Neural cell (in vitro differentiated cells): ENCODE results near the gene OR4D11. TPM values are rescaled to one million over a fixed set of nuclear protein-coding genes. Genes with fewer than 3 reads are reported as not detected.
"Not testable (repeated sequence)": the region's sequence is repeated elsewhere in the genome, so short reads cannot be mapped to it uniquely, and the experiment has no call there.

Experiments used
- H2AFZ ChIP-seq: fragments of 200-600, 300-800 bp; sonication (generic), shearing (Covaris generic); 2 replicates; pipeline ENCODE4 v1.6.0; 2014; ENCODE audit warnings: low read depth, mild to moderate bottlenecking, antibody characterized with exemption, low read length, moderate library complexity
- H3F3A ChIP-seq: fragments of 200-600 bp; shearing (Covaris generic); 2 replicates; pipeline ENCODE4 v1.6.1; 2016; ENCODE audit warnings: mild to moderate bottlenecking, moderate library complexity, mixed read lengths, antibody characterized with exemption, low read length; ENCODE audit not compliant: insufficient read depth, poor library complexity, severe bottlenecking
- H3K27ac ChIP-seq: fragments of 200-600, 300-800 bp; sonication (generic), shearing (Covaris generic); 2 replicates; pipeline ENCODE4 v1.5.1; 2014; ENCODE audit warnings: mild to moderate bottlenecking, low read length, moderate library complexity
- H3K27me3 ChIP-seq: fragments of 300-800, 200-600 bp; sonication (generic), shearing (Covaris generic); 2 replicates; pipeline ENCODE4 v1.6.0; 2014; ENCODE audit warnings: mild to moderate bottlenecking, low read depth, low read length, moderate library complexity; ENCODE audit not compliant: insufficient read depth
- H3K36me3 ChIP-seq: fragments of 300-800, 200-600 bp; sonication (generic), shearing (Covaris generic); 2 replicates; pipeline ENCODE4 v1.5.1; 2014; ENCODE audit warnings: mild to moderate bottlenecking, antibody characterized with exemption, low read length, moderate library complexity; ENCODE audit not compliant: insufficient read depth
- H3K4me2 ChIP-seq: fragments of 300-800, 200-600 bp; sonication (generic), shearing (Covaris generic); 2 replicates; pipeline ENCODE4 v1.6.0; 2014; ENCODE audit warnings: mild to moderate bottlenecking, low read length
- H3K4me3 ChIP-seq: fragments of 300-800, 200-600 bp; sonication (generic), shearing (Covaris generic); 2 replicates; pipeline ENCODE4 v1.5.1; 2014; ENCODE audit warnings: mild to moderate bottlenecking, low read length, moderate library complexity
- H3K79me2 ChIP-seq: fragments of 200-600 bp; shearing (Covaris generic); replicated peaks from 2 replicates; pipeline ENCODE4 v1.6.0; 2014; ENCODE audit warnings: mild to moderate bottlenecking, low read length, moderate library complexity; ENCODE audit not compliant: insufficient read depth
- H3K9ac ChIP-seq: fragments of 300-800, 200-600 bp; sonication (generic), shearing (Covaris generic); 2 replicates; pipeline ENCODE4 v1.6.1; 2016; ENCODE audit warnings: mild to moderate bottlenecking, low read length, mixed read lengths
- H3K9me2 ChIP-seq: fragments of 200-600 bp; shearing (Covaris generic); 2 replicates; pipeline ENCODE4 v1.6.1; 2016; ENCODE audit warnings: mild to moderate bottlenecking, low read length, mixed read lengths; ENCODE audit not compliant: insufficient read depth
- H3K9me3 ChIP-seq: fragments of 200-600, 300-800 bp; sonication (generic), shearing (Covaris generic); 2 replicates; pipeline ENCODE4 v1.6.1; 2016; ENCODE audit warnings: mild to moderate bottlenecking, mixed run types, low read length, moderate library complexity, mixed read lengths
- H4K20me1 ChIP-seq: fragments of 200-600 bp; shearing (Covaris generic); 2 replicates; pipeline ENCODE4 v1.6.1; 2016; ENCODE audit warnings: mild to moderate bottlenecking, mixed run types; ENCODE audit not compliant: insufficient read depth
- CTCF ChIP-seq: fragments of 450-650 bp; IDR thresholded peaks from 2 replicates; pipeline ENCODE4 v1.5.1; 2014; ENCODE audit warnings: antibody characterized with exemption, mild to moderate bottlenecking, moderate library complexity; ENCODE audit not compliant: poor library complexity, severe bottlenecking
- EP300 ChIP-seq: fragments of 450-650 bp; conservative IDR thresholded peaks from 2 replicates; pipeline ENCODE4 v1.6.1; 2014; ENCODE audit warnings: antibody characterized with exemption, mild to moderate bottlenecking, moderate library complexity; ENCODE audit not compliant: poor library complexity, severe bottlenecking
- EZH2 ChIP-seq: fragments of 200-600, 300-800 bp; shearing (Covaris generic), sonication (generic); IDR thresholded peaks from 2 replicates; pipeline ENCODE4 v1.6.1; 2014; ENCODE audit warnings: antibody characterized with exemption, low read length, borderline replicate concordance, mild to moderate bottlenecking; ENCODE audit not compliant: insufficient read depth, poor library complexity, severe bottlenecking
- MXI1 ChIP-seq: fragments of 450-650 bp; conservative IDR thresholded peaks from 2 replicates; pipeline ENCODE4 v1.6.1; 2014; ENCODE audit warnings: antibody characterized with exemption, mild to moderate bottlenecking; ENCODE audit not compliant: poor library complexity, severe bottlenecking
- POLR2AphosphoS5 ChIP-seq: IDR thresholded peaks from 2 replicates; pipeline ENCODE4 v1.6.1; 2012
- RAD21 ChIP-seq: fragments of 450-650 bp; conservative IDR thresholded peaks from 2 replicates; pipeline ENCODE4 v1.6.1; 2014; ENCODE audit warnings: antibody characterized with exemption, mild to moderate bottlenecking, moderate library complexity
- REST ChIP-seq: IDR thresholded peaks from 2 replicates; pipeline ENCODE4 v1.6.1; 2012; ENCODE audit warnings: borderline replicate concordance
- SMC3 ChIP-seq: fragments of 450-650 bp; conservative IDR thresholded peaks from 2 replicates; pipeline ENCODE4 v1.6.1; 2014; ENCODE audit warnings: antibody characterized with exemption, mild to moderate bottlenecking, moderate library complexity; ENCODE audit not compliant: poor library complexity
- TAF1 ChIP-seq: IDR thresholded peaks from 2 replicates; pipeline ENCODE4 v1.6.1; 2012; ENCODE audit warnings: low read depth
- polyA plus RNA-seq: library from polyadenylated mRNA; depleted of rRNA; stranded (reverse); fragments of >200 nt; gene quantifications from 2 replicates; pipeline ENCODE4 v1.2.3, GENCODE V29; 2014

The OR4D11 gene
- polyA plus RNA-seq, 1 donor from 2014 or later, result not detected

GRCh38 chr11:59542142-59542810, 38.9 kb downstream of the OR4D11 start (continued):
- TF ChIP-seq CTCF (no peak), POLR2AphosphoS5 (no peak)

- not testable (repeated sequence) for H3K36me3 ChIP-seq, H3K9me3 ChIP-seq, H3K4me3 ChIP-seq, H3K9ac ChIP-seq, H3K79me2 ChIP-seq, H3F3A ChIP-seq, H3K4me2 ChIP-seq, H3K27me3 ChIP-seq, H2AFZ ChIP-seq, H4K20me1 ChIP-seq, H3K9me2 ChIP-seq, H3K27ac ChIP-seq
Observed at GRCh38 chr11:59543713-59544112, 40.3 kb downstream of the OR4D11 start.

GRCh38 chr11:59544869-59545178, 41.4 kb downstream of the OR4D11 start:
- H3K27ac ChIP-seq, result no peak overlapping the region
- H3K36me3 ChIP-seq, result no peaks in the 10 kb centered on the region
- no peaks in the 10 kb centered on the region for H3K79me2 ChIP-seq
- H3K27me3 ChIP-seq, result no peaks in the 10 kb centered on the region
- no peak overlapping the region for H3K4me3 ChIP-seq
- no peaks in the 10 kb centered on the region for H4K20me1 ChIP-seq
- H3K9ac ChIP-seq, result no peak overlapping the region
- H2AFZ ChIP-seq, result no peak overlapping the region
- TF ChIP-seq MXI1 (no peak), EP300 (no peak), RAD21 (no peak), POLR2AphosphoS5 (no peak), CTCF (no peak), TAF1 (no peak), REST (no peak), SMC3 (no peak), EZH2 (no peak)
- no peaks in the 10 kb centered on the region for H3K9me3 ChIP-seq
- no peak overlapping the region for H3K4me2 ChIP-seq
- peaks cover 9% of the 10 kb centered on the region for H3F3A ChIP-seq
- no peaks in the 10 kb centered on the region for H3K9me2 ChIP-seq
